Uterus (tissue), 2 donors: Measurements from ENCODE around the gene ME3.

ENCODE experiments used
- POLR2A ChIP-seq, 2 donors: fragments of 450-650 bp; IDR thresholded peaks; one replicate each; pipeline ENCODE4 v1.6.1; 2016; ENCODE audit warnings: antibody characterized with exemption in 2 of 2, mild to moderate bottlenecking in 1 of 2, moderate library complexity in 1 of 2
- TF ChIP-seq, protein P1 (sequence below), 4 experiments: fragments of 200-600 bp in 2 of 4; fragments of 450-650 bp in 2 of 4; sonication (generic) in 2 of 4; IDR thresholded peaks; one replicate each; pipeline ENCODE4 v1.5.1; 2016 to 2019; ENCODE audit warnings: antibody characterized with exemption in 4 of 4, mild to moderate bottlenecking in 2 of 4, moderate library complexity in 1 of 4

GRCh38 chr11:86688398-86689179 lies 16.2 kb upstream of the ME3 start:
- TF ChIP-seq, protein P1, sequence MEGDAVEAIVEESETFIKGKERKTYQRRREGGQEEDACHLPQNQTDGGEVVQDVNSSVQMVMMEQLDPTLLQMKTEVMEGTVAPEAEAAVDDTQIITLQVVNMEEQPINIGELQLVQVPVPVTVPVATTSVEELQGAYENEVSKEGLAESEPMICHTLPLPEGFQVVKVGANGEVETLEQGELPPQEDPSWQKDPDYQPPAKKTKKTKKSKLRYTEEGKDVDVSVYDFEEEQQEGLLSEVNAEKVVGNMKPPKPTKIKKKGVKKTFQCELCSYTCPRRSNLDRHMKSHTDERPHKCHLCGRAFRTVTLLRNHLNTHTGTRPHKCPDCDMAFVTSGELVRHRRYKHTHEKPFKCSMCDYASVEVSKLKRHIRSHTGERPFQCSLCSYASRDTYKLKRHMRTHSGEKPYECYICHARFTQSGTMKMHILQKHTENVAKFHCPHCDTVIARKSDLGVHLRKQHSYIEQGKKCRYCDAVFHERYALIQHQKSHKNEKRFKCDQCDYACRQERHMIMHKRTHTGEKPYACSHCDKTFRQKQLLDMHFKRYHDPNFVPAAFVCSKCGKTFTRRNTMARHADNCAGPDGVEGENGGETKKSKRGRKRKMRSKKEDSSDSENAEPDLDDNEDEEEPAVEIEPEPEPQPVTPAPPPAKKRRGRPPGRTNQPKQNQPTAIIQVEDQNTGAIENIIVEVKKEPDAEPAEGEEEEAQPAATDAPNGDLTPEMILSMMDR (IDR thresholded peaks at IDR 0.05) = no peak
- no peak for TF ChIP-seq POLR2A (IDR thresholded peaks at IDR 0.05)
